SK-N-MC (cell line): ENCODE results near the gene MX2.

Experiments
- EZH2 ChIP-seq: fragments of 200-600 bp; sonication (generic); IDR thresholded peaks from one replicate; pipeline ENCODE4 v1.6.1; 2017; ENCODE audit warnings: antibody characterized with exemption
- POLR2AphosphoS5 ChIP-seq: IDR thresholded peaks from 2 replicates; pipeline ENCODE4 v1.6.1; 2012; ENCODE audit warnings: mild to moderate bottlenecking, low read depth, low read length, borderline replicate concordance

- TF ChIP-seq POLR2AphosphoS5, result no peak
- no peak for TF ChIP-seq EZH2
Observed at GRCh38 chr21:41418956-41419680, 57.3 kb downstream of the MX2 start.
